Limb (tissue), 2 donors: Measurements from ENCODE around the gene IFNL3.
"Not testable (repeated sequence)": the region's sequence is repeated elsewhere in the genome, so short reads cannot be mapped to it uniquely, and the experiment has no call there.

Experiments used
- DNase-seq, 2 donors: peaks; one replicate each; pipeline ENCODE4 v3.0.0-alpha.2; 2016; ENCODE audit errors: extremely low spot score in 2 of 2

Gene IFNL3

DNA sequence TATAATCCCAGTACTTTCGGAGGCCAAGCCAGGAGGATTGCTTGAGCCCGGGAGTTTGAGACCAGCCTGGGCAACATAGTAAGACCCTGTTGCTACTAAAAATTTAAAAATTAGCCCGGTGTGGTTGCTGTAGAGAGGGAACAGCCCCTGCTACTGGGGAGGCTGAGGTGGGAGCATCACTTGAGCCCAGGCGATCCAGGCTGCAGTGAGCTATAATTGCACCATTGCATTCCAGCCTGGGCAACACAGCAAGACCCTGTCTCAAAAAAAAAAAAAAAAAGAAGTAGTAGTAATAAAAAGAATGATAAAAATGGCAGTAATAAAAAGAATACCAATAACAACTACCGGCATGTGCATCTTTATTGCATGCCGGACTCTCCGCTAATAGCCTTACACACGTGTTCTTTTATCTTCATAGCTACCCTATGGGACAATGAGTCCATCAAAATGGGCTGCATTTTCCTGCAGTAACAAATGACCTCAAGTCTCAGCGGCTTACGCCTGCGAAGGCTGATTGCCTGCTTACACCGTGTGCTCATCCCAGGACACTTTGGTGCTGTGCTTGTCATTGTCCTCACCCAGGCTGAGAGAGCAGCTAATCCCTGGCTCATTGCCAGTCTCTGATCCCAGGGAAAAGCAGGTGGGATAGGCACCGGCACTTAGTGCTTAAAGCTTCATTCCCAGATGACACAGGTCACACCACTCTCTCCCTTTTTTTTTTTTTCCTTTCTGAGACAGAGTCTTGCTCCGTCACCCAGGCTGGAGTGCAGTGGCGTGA lies 26.4 kb downstream of the IFNL3 start:
- DNase-seq: no peak

GRCh38 chr19:39217094-39217493 lies 27.7 kb downstream of the IFNL3 start:
- DNase-seq: no peak

DNA sequence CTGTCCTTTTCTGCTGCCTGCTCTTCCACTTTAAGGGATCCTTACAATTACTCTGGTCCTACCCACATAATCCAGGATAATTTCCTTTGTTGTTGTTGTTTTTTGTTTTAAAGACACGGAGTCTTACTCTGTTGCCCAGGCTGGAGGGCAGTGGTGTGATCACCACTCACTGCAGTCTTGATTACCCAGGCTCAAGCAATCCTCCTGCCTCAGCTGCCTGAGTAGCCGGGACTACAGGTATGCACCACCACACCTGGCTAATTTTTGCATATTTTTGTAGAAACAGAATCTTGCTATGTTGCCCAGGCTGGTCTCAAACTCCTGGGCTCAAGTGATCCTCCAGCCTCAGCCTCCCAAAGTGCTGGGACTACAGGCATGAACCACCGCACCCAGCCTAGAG lies 29.5 kb downstream of the IFNL3 start:
- not testable (repeated sequence) for DNase-seq

GRCh38 chr19:39212375-39212742 lies 32.4 kb downstream of the IFNL3 start:
- no peak for DNase-seq

DNA sequence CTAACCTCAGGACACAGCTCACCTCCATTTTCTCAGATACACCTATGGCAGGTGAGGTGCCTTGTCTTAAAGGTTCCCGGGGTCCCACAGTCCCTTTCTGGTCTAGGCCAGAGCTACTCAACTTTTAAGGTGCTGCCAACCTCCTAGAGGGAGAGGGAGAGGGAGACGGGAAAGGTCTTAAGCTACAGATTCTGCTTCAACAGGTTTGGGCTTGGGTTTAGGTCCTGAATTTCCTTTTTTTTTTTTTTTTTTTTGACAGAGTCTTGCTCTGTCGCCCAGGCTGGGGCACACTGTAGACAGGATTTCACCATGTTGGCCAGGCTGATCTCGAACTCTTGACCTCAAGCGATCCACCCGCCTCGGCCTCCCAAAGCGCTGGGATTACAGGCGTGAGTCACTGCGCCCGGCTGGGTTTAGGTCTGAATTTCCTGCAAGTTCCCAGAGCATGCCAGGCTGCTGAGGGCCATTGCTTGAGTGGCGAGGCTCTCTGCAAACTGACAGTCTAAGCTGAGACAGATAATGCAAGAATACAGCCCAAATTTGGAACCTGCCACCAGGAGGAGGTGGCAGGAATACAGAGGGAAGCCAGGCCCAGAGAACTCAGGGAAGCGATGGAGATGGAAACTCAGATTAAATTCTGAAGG lies 33.0 kb downstream of the IFNL3 start:
- no peak for DNase-seq

GRCh38 chr19:39209196-39209595 lies 35.6 kb downstream of the IFNL3 start:
- DNase-seq: no peak

GRCh38 chr19:39208175-39208795 lies 36.5 kb downstream of the IFNL3 start:
- DNase-seq: no peak

DNA sequence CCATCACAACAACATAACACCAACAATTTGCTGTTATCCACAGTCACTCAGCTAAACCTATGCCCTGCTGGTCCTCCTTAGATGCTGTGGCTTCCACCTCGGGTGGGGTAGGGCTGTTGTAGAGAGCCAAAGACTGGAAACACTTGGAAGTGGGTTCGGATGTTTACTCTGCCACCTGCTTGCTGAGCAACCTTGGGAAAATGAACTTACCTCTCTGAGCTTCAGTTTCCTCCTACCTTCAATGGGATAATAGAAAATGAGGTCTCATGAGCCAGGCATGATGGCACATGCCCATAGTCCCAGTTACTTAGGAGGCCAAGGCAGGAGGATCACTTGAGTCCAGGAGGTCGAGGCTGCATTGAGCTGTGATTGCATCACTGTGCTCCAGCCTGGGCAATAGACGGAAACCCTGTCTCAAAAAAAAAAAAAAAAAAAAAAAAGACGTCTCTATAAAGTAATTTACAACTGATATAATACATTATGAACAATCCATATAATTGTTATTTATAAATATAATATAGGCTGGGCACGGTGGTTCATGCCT lies 37.4 kb downstream of the IFNL3 start:
- DNase-seq: no peak

- no peak for DNase-seq
Measured at GRCh38 chr19:39206122-39206521, 38.7 kb downstream of the IFNL3 start.

DNA sequence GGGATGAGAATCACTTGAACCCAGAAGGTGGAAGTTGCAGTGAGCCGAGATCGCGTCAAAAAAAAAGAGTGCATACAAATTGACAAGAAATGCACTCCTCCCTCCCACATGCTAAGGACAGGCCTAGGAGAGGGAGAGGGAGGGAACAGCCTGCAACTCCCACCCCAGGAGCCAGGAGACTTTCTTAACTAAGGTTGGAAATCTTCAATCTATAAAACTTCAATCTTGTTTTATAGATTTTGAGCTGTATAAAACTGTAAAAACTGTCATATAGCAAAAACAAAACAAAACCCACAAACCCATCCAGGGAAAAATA lies 39.4 kb downstream of the IFNL3 start:
- no peak for DNase-seq

GRCh38 chr19:39203372-39204341 lies 41.1 kb downstream of the IFNL3 start, which contains the start of gene SYCN:
Gene SYCN, minus strand, starts transcription at chr19:39204263. Its CDS starts 9 bp downstream, at chr19:39204254.
- DNase-seq: no peak

DNA sequence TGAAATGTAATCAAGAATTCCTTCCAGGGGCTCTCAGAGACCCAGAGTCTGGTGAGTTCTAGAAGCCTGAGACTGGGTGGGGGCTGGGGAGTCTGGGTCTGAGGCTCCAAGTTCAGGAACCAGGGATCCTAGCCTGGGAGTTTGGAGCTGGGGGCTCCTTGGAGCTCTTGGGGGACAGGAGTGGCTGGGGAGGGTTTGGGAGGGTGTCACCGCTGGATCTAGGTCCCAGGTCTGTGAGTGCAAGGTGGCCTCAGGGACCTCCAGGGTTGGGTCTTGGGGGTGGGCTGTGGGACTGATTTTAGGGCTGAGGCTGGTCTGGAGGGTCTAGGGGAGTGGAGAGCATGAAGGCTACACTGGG lies 41.8 kb downstream of the IFNL3 start:
- DNase-seq: no peak

GRCh38 chr19:39200803-39201115 lies 44.0 kb downstream of the IFNL3 start:
- DNase-seq: no peak

DNA sequence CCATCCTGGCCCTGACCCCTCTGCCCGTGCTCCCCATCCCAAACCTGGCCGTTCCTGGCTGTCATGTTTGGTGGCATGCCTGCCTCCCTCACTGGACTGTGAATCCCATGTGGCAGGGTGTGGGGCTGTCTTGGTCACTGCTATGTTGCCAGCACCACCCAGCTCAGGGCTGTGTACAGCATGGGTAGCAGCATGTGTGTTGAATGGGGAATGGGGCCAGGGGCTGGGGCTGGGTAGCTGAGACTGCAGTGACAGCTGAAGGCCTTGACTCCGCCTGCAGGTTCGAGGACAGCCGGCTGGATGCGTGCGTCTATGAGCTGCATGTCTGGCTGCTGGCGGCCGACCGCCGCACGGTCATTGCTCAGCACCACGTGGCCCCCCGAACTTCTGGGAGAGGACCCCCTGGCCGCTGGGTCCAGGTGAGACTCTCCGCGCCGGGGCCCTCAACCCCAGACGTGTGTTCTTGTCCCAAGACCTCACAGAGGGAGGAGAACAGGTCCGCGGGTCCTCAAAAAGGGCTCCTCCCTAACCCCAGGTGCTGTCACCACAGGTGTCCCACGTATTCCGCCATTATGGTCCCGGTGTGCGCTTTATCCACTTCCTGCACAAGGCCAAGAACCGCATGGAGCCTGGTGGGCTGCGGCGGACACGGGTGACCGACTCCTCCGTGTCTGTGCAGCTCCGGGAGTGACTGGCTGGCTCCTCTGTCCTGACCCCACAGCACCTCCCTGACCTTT lies 44.6 kb downstream of the IFNL3 start:
- DNase-seq: no peak

- no peak for DNase-seq
Measured at GRCh38 chr19:39199025-39199424, 45.8 kb downstream of the IFNL3 start.

- DNase-seq: no peak
Measured at GRCh38 chr19:39197808-39198207, 47.0 kb downstream of the IFNL3 start.

DNA sequence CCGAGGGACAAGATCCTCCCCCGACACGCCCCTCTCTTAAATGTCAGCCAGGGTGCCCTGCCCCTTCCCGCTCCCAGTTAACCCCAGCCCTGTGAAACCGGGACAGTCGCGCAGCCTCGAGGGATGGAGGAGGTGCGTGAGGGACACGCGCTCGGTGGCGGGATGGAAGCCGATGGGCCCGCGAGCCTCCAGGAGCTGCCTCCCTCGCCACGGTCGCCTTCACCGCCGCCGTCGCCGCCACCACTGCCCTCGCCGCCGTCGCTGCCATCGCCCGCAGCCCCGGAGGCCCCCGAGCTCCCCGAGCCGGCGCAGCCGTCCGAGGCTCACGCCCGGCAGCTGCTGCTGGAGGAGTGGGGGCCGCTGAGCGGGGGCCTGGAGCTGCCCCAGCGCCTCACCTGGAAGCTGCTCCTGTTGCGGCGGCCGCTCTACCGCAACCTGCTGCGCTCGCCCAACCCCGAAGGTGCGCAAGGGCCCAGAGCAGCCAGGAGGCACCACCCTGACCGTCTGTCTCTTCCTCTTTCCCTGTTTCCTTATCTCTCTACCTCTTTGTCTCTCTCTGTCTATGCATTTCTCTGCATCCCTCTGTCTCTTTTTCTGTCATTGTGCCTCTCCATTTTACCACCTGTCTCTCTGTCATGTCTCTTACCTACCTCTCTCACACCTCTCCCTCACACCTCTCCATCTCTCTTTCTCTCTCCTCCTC lies 47.8 kb downstream of the IFNL3 start, which contains the start of gene NCCRP1:
Gene NCCRP1 (plus strand): TSS at position 105 of the 703 bp plus-strand sequence. CDS start 19 bp downstream, at position 124.
- no peak for DNase-seq

DNA sequence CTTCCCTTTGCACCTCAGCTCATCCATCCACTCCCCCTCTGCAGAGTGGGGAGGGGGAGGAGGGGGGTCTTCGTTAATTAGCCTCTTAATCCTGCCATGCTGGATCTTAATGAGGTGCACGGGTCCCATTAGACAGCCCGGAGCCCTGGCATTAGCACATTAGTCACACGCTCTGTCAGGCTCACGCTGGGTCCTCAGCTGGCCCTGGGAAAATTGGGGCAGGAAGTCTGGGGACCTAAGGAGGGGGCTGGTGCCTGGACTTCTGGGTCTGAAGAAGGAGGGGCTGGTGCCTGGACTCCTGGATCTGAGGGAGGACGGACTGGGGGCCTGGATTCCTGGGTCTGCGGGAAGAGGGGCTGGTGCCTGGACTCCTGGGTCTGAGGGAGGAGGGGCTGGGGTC lies 48.5 kb downstream of the IFNL3 start:
- DNase-seq: no peak

DNA sequence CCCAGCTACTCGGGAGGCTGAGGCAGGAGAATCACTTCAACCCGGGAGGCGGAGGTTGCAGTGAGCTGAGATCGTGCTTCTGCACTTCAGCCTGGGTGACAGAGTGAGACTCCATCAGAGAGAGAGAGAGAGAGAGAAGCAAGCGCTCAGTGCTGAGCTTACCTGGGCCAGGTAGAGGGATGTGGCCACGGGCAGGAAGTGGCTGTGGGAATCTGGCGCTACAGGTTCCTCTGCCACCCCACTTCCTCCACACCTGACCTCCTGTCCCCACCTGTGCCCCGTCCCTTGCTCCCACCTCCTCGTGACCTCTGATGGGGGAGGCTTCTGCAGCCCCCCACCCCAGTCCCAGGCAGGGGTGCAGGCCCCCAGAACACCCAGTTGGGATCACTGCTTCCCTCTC lies 49.1 kb downstream of the IFNL3 start:
- no peak for DNase-seq

DNA sequence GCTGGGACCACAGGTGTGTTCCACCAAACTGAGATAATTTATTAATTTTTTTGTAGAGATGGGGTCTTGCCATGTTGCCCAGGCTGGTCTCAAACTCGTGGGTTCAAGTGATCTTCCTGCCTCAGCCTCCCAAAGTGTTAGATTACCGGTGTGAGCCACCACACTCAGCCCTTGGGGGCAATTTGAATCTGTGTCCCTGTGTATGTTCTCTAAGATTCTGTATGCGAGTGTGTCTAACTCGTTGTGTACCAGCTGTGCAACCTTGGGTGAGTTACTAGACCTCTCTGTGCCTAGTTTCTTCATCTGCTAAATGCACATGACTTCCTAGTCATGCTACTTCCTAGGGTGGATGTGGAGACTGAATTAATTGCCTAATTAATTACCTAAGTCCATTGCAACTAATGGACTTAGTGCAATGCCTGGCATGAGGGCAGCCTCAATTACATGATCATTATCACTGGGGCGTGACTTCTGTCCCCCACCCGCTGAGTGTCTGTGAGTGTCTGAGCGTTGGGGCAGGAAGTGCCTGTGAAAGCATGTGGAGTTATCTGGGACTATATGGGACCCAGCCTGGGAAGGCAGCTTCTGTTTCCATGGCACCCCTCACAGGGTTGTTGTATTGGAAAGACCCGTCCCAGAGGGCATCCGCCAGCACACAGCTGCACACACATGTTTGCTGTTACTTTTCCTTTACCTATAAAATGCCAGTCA lies 49.8 kb downstream of the IFNL3 start:
- no peak for DNase-seq
